Tibial nerve (tissue), 4 donors: ENCODE data around the gene APOC3. TPM values are rescaled to one million over a fixed set of nuclear protein-coding genes. Genes with fewer than 3 reads are reported as not detected.

Experiments
- DNase-seq, 2 donors: peaks; one replicate each; pipeline ENCODE4 v3.0.0-alpha.2; 2019; ENCODE audit warnings: low spot score in 2 of 2
- H3K27ac ChIP-seq, 4 donors: fragments of 200-600 bp; sonication (generic) in 3 of 4; one replicate each; pipeline ENCODE4 v1.5.1; 2017 to 2019; ENCODE audit warnings: mild to moderate bottlenecking in 1 of 4
- H3K27me3 ChIP-seq, 2 donors: fragments of 200-600 bp; sonication (generic) in 1 of 2; one replicate each; pipeline versions ENCODE4 v1.5.1 to v1.6.0; 2017 to 2019
- H3K36me3 ChIP-seq, 3 donors: fragments of 200-600 bp; sonication (generic); one replicate each; pipeline ENCODE4 v1.5.1; 2018 to 2019
- H3K4me1 ChIP-seq, 4 donors: fragments of 200-600 bp; sonication (generic) in 3 of 4; one replicate each; pipeline ENCODE4 v1.5.1; 2017 to 2019
- H3K4me3 ChIP-seq, 4 donors: fragments of 200-600 bp; sonication (generic) in 3 of 4; one replicate each; pipeline ENCODE4 v1.5.1; 2017 to 2019; ENCODE audit warnings: mild to moderate bottlenecking in 1 of 4, moderate library complexity in 1 of 4
- H3K9me3 ChIP-seq, 4 donors: fragments of 200-600 bp; sonication (generic) in 3 of 4; one replicate each; pipeline ENCODE4 v1.5.1; 2017 to 2019
- CTCF ChIP-seq, 5 experiments: fragments of 200-600 bp in 3 of 5; fragments of 450-650 bp in 2 of 5; sonication (generic) in 3 of 5; IDR thresholded peaks; one replicate each; pipeline ENCODE4 v1.5.1; 2016 to 2019; ENCODE audit warnings: antibody characterized with exemption in 5 of 5, mild to moderate bottlenecking in 3 of 5, moderate library complexity in 2 of 5
- EP300 ChIP-seq, 2 donors: sonication (generic); formaldehyde crosslinking; IDR thresholded peaks; one replicate each; pipeline ENCODE4 v1.6.1; 2017; ENCODE audit warnings: antibody characterized with exemption in 2 of 2, mild to moderate bottlenecking in 1 of 2
- POLR2A ChIP-seq, 2 donors: fragments of 450-650 bp; IDR thresholded peaks; one replicate each; pipeline ENCODE4 v1.6.1; 2017; ENCODE audit warnings: antibody characterized with exemption in 2 of 2, mild to moderate bottlenecking in 2 of 2, moderate library complexity in 2 of 2
- WGBS, 2 donors: methylation state at CpG; one replicate each; pipeline ENCODE4 v1.1.5; 2018; 5-methylcytosine and 5-hydroxymethylcytosine counted together
- total RNA-seq, 4 donors: library from RNA; depleted of rRNA; stranded (reverse); fragments of >200 nt; gene quantifications; one replicate each; pipeline ENCODE4 v1.1.0, GENCODE V29; 2016

Gene APOC3
- total RNA-seq, 4 donors from 2014 or later: not detected

- Histone ChIP-seq H3K36me3 (no peaks in the 10 kb centered on the region), H3K27ac (no peak overlapping the region), H3K27me3 (no peaks in the 10 kb centered on the region), H3K9me3 (no peaks in the 10 kb centered on the region), H3K4me1 (no peaks in the 10 kb centered on the region), H3K4me3 (no peak overlapping the region)
- TF ChIP-seq EP300 (IDR thresholded peaks at IDR 0.05): no peak
- TF ChIP-seq CTCF (IDR thresholded peaks at IDR 0.05): no peak
- TF ChIP-seq POLR2A (IDR thresholded peaks at IDR 0.05): no peak
- no peak for DNase-seq
- WGBS, 2 donors: 72% methylated on average over 9 of the region's 9 CpGs
Measured at GRCh38 chr11:116826751-116827431, 2.8 kb upstream of the APOC3 start.

- Histone ChIP-seq H3K4me1 (no peaks in the 10 kb centered on the region), H3K27ac (no peak overlapping the region), H3K36me3 (no peaks in the 10 kb centered on the region), H3K4me3 (no peak overlapping the region), H3K27me3 (no peaks in the 10 kb centered on the region), H3K9me3 (no peaks in the 10 kb centered on the region)
- DNase-seq: no peak
- 87 to 89% methylated on average over 6 of the region's 6 CpGs for WGBS, 2 donors
- TF ChIP-seq EP300 (IDR thresholded peaks at IDR 0.05) (no peak), POLR2A (IDR thresholded peaks at IDR 0.05) (no peak), CTCF (IDR thresholded peaks at IDR 0.05) (no peak)
Measured at GRCh38 chr11:116827461-116827860, 2.2 kb upstream of the APOC3 start.

- H3K36me3 ChIP-seq: no peaks in the 10 kb centered on the region
- 56 to 61% methylated on average over 11 to 15 of the region's 16 CpGs for WGBS, 2 donors
- H3K27ac ChIP-seq: peak overlapping the region in 1 of 4 donors; percentile 26
- no peaks in the 10 kb centered on the region for H3K4me1 ChIP-seq
- H3K9me3 ChIP-seq: no peaks in the 10 kb centered on the region
- TF ChIP-seq POLR2A (IDR thresholded peaks at IDR 0.05): no peak
- TF ChIP-seq CTCF (IDR thresholded peaks at IDR 0.05): no peak
- no peak for TF ChIP-seq EP300 (IDR thresholded peaks at IDR 0.05)
- H3K27me3 ChIP-seq: no peaks in the 10 kb centered on the region
- no peak for DNase-seq
- H3K4me3 ChIP-seq: no peak overlapping the region
Measured at GRCh38 chr11:116828632-116829524, 829 bp upstream of the APOC3 start.

GRCh38 chr11:116830184-116830912, 641 bp downstream of the APOC3 start:
- no peak for DNase-seq
- TF ChIP-seq EP300 (IDR thresholded peaks at IDR 0.05): no peak
- Histone ChIP-seq H3K9me3 (no peaks in the 10 kb centered on the region), H3K27me3 (no peaks in the 10 kb centered on the region), H3K36me3 (no peaks in the 10 kb centered on the region), H3K27ac (peak overlapping the region in 1 of 4 donors; percentile 26), H3K4me3 (no peak overlapping the region), H3K4me1 (peaks cover 0 to 8% (median 5%) of the 10 kb centered on the region in 4 donors)
- WGBS, 2 donors: 91 to 95% methylated on average over 14 to 16 of the region's 17 CpGs

GRCh38 chr11:116831790-116832349, 2.2 kb downstream of the APOC3 start:
- TF ChIP-seq EP300 (IDR thresholded peaks at IDR 0.05) (no peak), CTCF (IDR thresholded peaks at IDR 0.05) (no peak), POLR2A (IDR thresholded peaks at IDR 0.05) (no peak)
- H3K27ac ChIP-seq: no peak overlapping the region
- H3K4me3 ChIP-seq: no peak overlapping the region
- H3K27me3 ChIP-seq: no peaks in the 10 kb centered on the region
- H3K36me3 ChIP-seq: no peaks in the 10 kb centered on the region
- no peak for DNase-seq
- 94 to 97% methylated on average over 7 of the region's 7 CpGs for WGBS, 2 donors
- H3K4me1 ChIP-seq: peaks cover 0 to 20% (median 13%) of the 10 kb centered on the region in 4 donors
- H3K9me3 ChIP-seq: no peaks in the 10 kb centered on the region
